Common myeloid progenitor, CD34-positive (primary cell): ENCODE results near the gene CHRNB2. TPM values are rescaled to one million over a fixed set of nuclear protein-coding genes. Genes with fewer than 3 reads are reported as not detected.

Experiments used
- CTCF ChIA-PET: fragments of 350-600 bp; sonication (Branson Sonifier 250); formaldehyde crosslinking; loops from one replicate; lab custom pipeline; 2021; ENCODE audit warnings: antibody characterized with exemption; lab: Charles Lee
- POLR2A ChIA-PET: fragments of 350-600 bp; sonication (Branson Sonifier 250); formaldehyde crosslinking; loops from one replicate; lab custom pipeline; 2021; ENCODE audit warnings: antibody characterized with exemption; lab: Charles Lee
- DNase-seq, 3 donors: peaks; one replicate each; pipeline versions ENCODE4 v3.0.0 to v3.0.0-alpha.2; 2013
- H3K27ac ChIP-seq, 2 experiments: 1 replicate in 1 of 2; 2 replicates in 1 of 2; pipeline ENCODE4 v1.7.0; 2013; ENCODE audit warnings: inconsistent platforms in 2 of 2, low read length in 2 of 2, mild to moderate bottlenecking in 2 of 2, low read depth in 1 of 2, moderate library complexity in 1 of 2; ENCODE audit not compliant: severe bottlenecking in 2 of 2, insufficient read depth in 1 of 2, poor library complexity in 1 of 2
- H3K27me3 ChIP-seq, 5 experiments: replicated peaks in 2 of 5; 1 replicate in 3 of 5; 2 replicates in 2 of 5; pipeline versions ENCODE4 v1.6.1 to v1.7.0; 2013; ENCODE audit warnings: low read length in 4 of 5, mild to moderate bottlenecking in 2 of 5, moderate library complexity in 2 of 5, inconsistent platforms in 1 of 5; ENCODE audit not compliant: insufficient read depth in 5 of 5, control insufficient read depth in 4 of 5
- H3K36me3 ChIP-seq, 4 experiments: 1 replicate in 2 of 4; 2 replicates in 2 of 4; pipeline versions ENCODE4 v1.6.1 to v1.7.0; 2013; ENCODE audit warnings: low read length in 3 of 4, control low read depth in 1 of 4, mild to moderate bottlenecking in 1 of 4; ENCODE audit not compliant: control insufficient read depth in 4 of 4, insufficient read depth in 4 of 4
- H3K4me1 ChIP-seq, 4 experiments: 1 replicate in 3 of 4; 2 replicates in 1 of 4; pipeline versions ENCODE4 v1.6.1 to v1.7.1; 2013; ENCODE audit warnings: low read length in 3 of 4, mild to moderate bottlenecking in 3 of 4, control low read depth in 1 of 4, inconsistent platforms in 1 of 4, moderate library complexity in 1 of 4; ENCODE audit not compliant: control insufficient read depth in 4 of 4, insufficient read depth in 4 of 4; ENCODE audit errors: control extremely low read depth in 1 of 4
- H3K4me3 ChIP-seq, 7 experiments: 1 replicate in 4 of 7; 2 replicates in 3 of 7; pipeline versions ENCODE4 v1.5.1 to v1.7.0; 2013; ENCODE audit warnings: mild to moderate bottlenecking in 7 of 7, low read length in 6 of 7, moderate library complexity in 6 of 7, inconsistent platforms in 2 of 7, low read depth in 2 of 7, control low read depth in 1 of 7; ENCODE audit not compliant: insufficient read depth in 4 of 7, control insufficient read depth in 1 of 7; ENCODE audit errors: extremely low read depth in 1 of 7
- H3K9me3 ChIP-seq, 5 experiments: 1 replicate in 4 of 5; 2 replicates in 1 of 5; pipeline versions ENCODE4 v1.6.1 to v1.7.1; 2013; ENCODE audit warnings: low read length in 4 of 5, mild to moderate bottlenecking in 2 of 5, inconsistent platforms in 1 of 5, low read depth in 1 of 5, moderate library complexity in 1 of 5; ENCODE audit not compliant: control insufficient read depth in 4 of 5, insufficient read depth in 2 of 5; ENCODE audit errors: control extremely low read depth in 1 of 5
- WGBS: methylation state at CpG from one replicate; pipeline ENCODE4 v1.1.5; 2013; ENCODE audit not compliant: insufficient coverage; 5-methylcytosine and 5-hydroxymethylcytosine counted together
- polyA plus RNA-seq: library from polyadenylated mRNA; unstranded; fragments of 120-200 nt; gene quantifications from one replicate; pipeline ENCODE4 v1.2.1, GENCODE V29; 2013

CHRNB2 gene, protein sequence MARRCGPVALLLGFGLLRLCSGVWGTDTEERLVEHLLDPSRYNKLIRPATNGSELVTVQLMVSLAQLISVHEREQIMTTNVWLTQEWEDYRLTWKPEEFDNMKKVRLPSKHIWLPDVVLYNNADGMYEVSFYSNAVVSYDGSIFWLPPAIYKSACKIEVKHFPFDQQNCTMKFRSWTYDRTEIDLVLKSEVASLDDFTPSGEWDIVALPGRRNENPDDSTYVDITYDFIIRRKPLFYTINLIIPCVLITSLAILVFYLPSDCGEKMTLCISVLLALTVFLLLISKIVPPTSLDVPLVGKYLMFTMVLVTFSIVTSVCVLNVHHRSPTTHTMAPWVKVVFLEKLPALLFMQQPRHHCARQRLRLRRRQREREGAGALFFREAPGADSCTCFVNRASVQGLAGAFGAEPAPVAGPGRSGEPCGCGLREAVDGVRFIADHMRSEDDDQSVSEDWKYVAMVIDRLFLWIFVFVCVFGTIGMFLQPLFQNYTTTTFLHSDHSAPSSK
- 0.09 TPM for polyA plus RNA-seq

- Histone ChIP-seq H3K9me3 (no peaks in the 10 kb centered on the region), H3K36me3 (no peaks in the 10 kb centered on the region), H3K4me3 (peak within 1 kb of the TSS in 4 of 7 experiments; percentile 23 to 63 (median 30)), H3K27me3 (peaks cover 0 to 40% (median 15%) of the 10 kb centered on the region in 5 experiments), H3K4me1 (peaks cover 0 to 9% (median 8%) of the 10 kb centered on the region in 4 experiments), H3K27ac (no peak within 1 kb of the TSS)
- CTCF ChIA-PET = interaction anchor here (0.8 to 1.6 kb wide), 3 partner anchors 8 to 62 kb away, joined by 3 to 9 read pairs (median 3); no protein-coding TSS in a partner anchor
- WGBS = under 1% methylated on average over 45 of the region's 53 CpGs
- POLR2A ChIA-PET = interaction anchor here (0.8 kb wide), 1 partner anchor 10 kb away, joined by 3 read pairs; no protein-coding TSS in a partner anchor
- DNase-seq = peak; percentile 31 to 73 (median 70)
Observed at GRCh38 chr1:154567386-154568156, at the start of gene CHRNB2. CHRNB2 (plus strand) TSS chr1:154567778; CDS start chr1:154568045, 267 bp downstream.

DNA sequence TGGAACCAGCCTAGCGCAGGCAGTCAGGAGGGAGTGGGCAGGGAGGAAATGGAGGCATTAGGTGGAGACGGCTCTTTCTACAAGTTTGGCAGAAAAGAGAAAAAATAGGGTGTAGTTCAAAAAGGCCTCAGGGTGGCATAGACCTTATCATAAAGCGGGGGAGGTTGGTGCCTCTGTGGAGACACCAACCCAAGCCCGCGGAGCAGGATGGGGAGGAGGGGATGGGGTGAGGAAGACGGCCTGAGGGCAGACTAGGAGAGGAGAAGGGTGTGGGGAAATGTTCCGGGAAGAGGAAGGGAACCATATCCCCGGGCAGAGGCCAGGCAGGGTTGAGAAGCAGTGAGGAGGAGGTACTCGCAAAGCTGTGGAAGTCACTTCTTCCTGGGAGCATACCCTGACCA is 48.0 kb upstream of the CHRNB2 start:
- no peaks in the 10 kb centered on the region for H3K36me3 ChIP-seq
- CTCF ChIA-PET = no interaction called here
- H3K4me3 ChIP-seq = no peak overlapping the region
- WGBS = 85% methylated on average over 6 of the region's 9 CpGs
- H3K27ac ChIP-seq = no peak overlapping the region
- no peaks in the 10 kb centered on the region for H3K4me1 ChIP-seq
- no peaks in the 10 kb centered on the region for H3K9me3 ChIP-seq
- POLR2A ChIA-PET = no interaction called here
- H3K27me3 ChIP-seq = no peaks in the 10 kb centered on the region
- DNase-seq = no peak

- Histone ChIP-seq H3K27ac (no peak overlapping the region), H3K9me3 (no peaks in the 10 kb centered on the region), H3K4me1 (peaks cover 0 to 5% (median 0%) of the 10 kb centered on the region in 4 experiments), H3K4me3 (no peak overlapping the region), H3K36me3 (no peaks in the 10 kb centered on the region), H3K27me3 (no peaks in the 10 kb centered on the region)
- ChIA-PET POLR2A (no interaction called here), CTCF (interaction anchor here (1.0 kb wide), 2 partner anchors 11 to 26 kb away, joined by 3 read pairs; no protein-coding TSS in a partner anchor)
- DNase-seq = peak in 2 of 3 donors; percentile 19 to 26
- 93% methylated on average over 2 of the region's 3 CpGs for WGBS
Observed at GRCh38 chr1:154520333-154520732, 47.2 kb upstream of the CHRNB2 start.

DNA sequence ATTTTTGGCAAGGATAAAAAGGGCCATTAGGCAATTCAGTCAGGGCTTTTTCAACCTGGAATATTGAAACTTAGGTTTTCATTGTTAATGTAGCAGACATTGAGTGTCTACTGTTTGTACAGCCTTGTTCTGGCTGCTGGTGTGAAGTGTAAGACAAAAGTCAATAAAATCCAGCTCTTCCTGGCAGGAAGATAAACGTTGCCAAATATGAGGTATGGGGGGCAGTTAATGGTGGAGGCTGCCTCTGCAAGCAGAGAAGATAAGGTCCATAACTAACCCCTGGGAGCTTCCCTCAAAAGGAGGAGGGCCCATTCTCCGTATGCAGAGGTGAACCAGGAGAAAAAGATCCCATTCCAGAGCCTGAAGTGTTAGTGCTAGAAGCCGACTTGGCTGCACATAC is 45.9 kb upstream of the CHRNB2 start:
- H3K4me3 ChIP-seq = no peak overlapping the region
- H3K27ac ChIP-seq = no peak overlapping the region
- 94% methylated on average over 3 of the region's 3 CpGs for WGBS
- no peaks in the 10 kb centered on the region for H3K36me3 ChIP-seq
- DNase-seq = no peak
- no peaks in the 10 kb centered on the region for H3K27me3 ChIP-seq
- peaks cover 0 to 5% (median 0%) of the 10 kb centered on the region in 4 experiments for H3K4me1 ChIP-seq
- ChIA-PET POLR2A (no interaction called here), CTCF (interaction anchor here (1.0 to 2.5 kb wide), 2 partner anchors 25 to 54 kb away, joined by 3 to 9 read pairs; no protein-coding TSS in a partner anchor)
- no peaks in the 10 kb centered on the region for H3K9me3 ChIP-seq

DNA sequence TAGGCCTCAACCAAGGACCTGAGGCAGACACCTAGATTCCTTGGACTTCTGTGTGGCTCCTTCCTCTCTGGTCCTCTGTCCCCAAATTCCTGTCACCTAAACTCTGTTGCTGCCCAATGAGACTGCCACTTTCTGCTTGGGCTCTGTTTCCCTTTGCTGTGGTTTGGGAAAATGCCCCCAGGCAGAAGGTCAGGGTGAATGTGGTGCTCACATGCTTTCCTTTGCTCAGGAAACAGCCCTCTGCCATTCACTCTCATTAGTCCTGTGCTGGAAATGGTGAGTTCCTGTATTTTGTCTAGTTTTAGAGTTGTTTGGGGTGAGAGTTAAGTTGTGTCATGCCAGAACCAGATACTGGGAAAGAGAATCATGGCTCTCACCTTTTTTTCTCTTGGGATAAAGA is 42.7 kb upstream of the CHRNB2 start:
- Histone ChIP-seq H3K27ac (no peak overlapping the region), H3K36me3 (no peaks in the 10 kb centered on the region), H3K27me3 (no peaks in the 10 kb centered on the region), H3K4me3 (no peak overlapping the region), H3K9me3 (no peaks in the 10 kb centered on the region), H3K4me1 (peaks cover 0 to 5% (median 0%) of the 10 kb centered on the region in 4 experiments)
- POLR2A ChIA-PET = no interaction called here
- CTCF ChIA-PET = interaction anchor here (1.0 kb wide), 1 partner anchor 17 kb away, joined by 3 read pairs; no protein-coding TSS in a partner anchor
- DNase-seq = peak in 1 of 3 donors; percentile 10

DNA sequence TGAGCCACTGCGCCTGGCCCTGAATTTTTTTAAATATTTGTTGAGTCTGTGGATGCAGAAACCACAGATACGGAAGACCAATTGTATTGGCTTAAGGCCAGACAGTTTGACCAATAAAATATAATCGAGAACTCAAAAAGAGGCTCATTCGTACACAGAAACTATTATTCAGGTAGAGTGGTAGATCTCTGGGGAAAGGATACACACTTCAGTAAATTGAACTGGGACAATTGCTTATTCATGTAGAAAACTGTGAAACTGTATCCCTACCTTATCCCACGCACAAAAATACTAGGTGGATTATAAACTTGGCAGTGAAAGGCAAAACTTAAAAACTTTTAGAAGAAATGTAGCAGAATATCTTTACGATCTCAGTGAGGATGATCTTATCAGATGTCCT is 40.4 kb upstream of the CHRNB2 start:
- Histone ChIP-seq H3K4me1 (peaks cover 0 to 5% (median 0%) of the 10 kb centered on the region in 4 experiments), H3K27me3 (no peaks in the 10 kb centered on the region), H3K27ac (no peak overlapping the region), H3K4me3 (no peak overlapping the region), H3K36me3 (no peaks in the 10 kb centered on the region), H3K9me3 (no peaks in the 10 kb centered on the region)
- ChIA-PET CTCF (no interaction called here), POLR2A (no interaction called here)
- 96% methylated on average over 5 of the region's 6 CpGs for WGBS
- no peak for DNase-seq
